Gastrocnemius medialis (tissue), 4 donors: Measurements from ENCODE around the gene SEMA4G. TPM values are rescaled to one million over a fixed set of nuclear protein-coding genes. Genes with fewer than 3 reads are reported as not detected.

Source experiments
- ATAC-seq, 2 donors: fragments of 150-250 bp; one replicate each; pipeline ENCODE4 v1.9.1; 2016
- DNase-seq, 2 donors: peaks; one replicate each; pipeline ENCODE4 v3.0.0-alpha.2; 2019
- H3K27ac ChIP-seq, 4 donors: fragments of 200-600 bp; sonication (generic); 1 replicate in 1 of 4; 2 replicates in 3 of 4; pipeline ENCODE4 v1.5.1; 2016 to 2018; ENCODE audit warnings: mild to moderate bottlenecking in 2 of 4, moderate library complexity in 1 of 4
- H3K27me3 ChIP-seq, 3 donors: fragments of 200-600 bp; sonication (generic) in 2 of 3; 1 replicate in 1 of 3; 2 replicates in 2 of 3; pipeline versions ENCODE4 v1.5.1 to v1.6.0; 2016 to 2019; ENCODE audit warnings: mild to moderate bottlenecking in 1 of 3, moderate library complexity in 1 of 3
- H3K36me3 ChIP-seq, 2 donors: fragments of 200-600 bp; sonication (generic) in 1 of 2; one replicate each; pipeline ENCODE4 v1.5.1; 2017 to 2018
- H3K4me1 ChIP-seq, 2 donors: fragments of 200-600 bp; sonication (generic) in 1 of 2; one replicate each; pipeline ENCODE4 v1.5.1; 2016 to 2017; ENCODE audit warnings: mild to moderate bottlenecking in 2 of 2
- H3K4me3 ChIP-seq, 4 donors: fragments of 200-600 bp; sonication (generic) in 3 of 4; 1 replicate in 1 of 4; 2 replicates in 3 of 4; pipeline ENCODE4 v1.5.1; 2016 to 2019; ENCODE audit warnings: mild to moderate bottlenecking in 2 of 4
- H3K9me3 ChIP-seq, 3 donors: fragments of 200-600 bp; sonication (generic) in 2 of 3; 1 replicate in 1 of 3; 2 replicates in 2 of 3; pipeline ENCODE4 v1.5.1; 2016 to 2019
- CTCF ChIP-seq, 5 experiments: fragments of 450-650 bp in 3 of 5; fragments of 200-600 bp in 2 of 5; sonication (generic) in 2 of 5; IDR thresholded peaks in 4 of 5; conservative IDR thresholded peaks in 1 of 5; 1 replicate in 4 of 5; 2 replicates in 1 of 5; pipeline ENCODE4 v1.5.1; 2016 to 2019; ENCODE audit warnings: antibody characterized with exemption in 5 of 5, mild to moderate bottlenecking in 3 of 5, moderate library complexity in 3 of 5
- POLR2A ChIP-seq, 2 donors: fragments of 450-650 bp; IDR thresholded peaks; one replicate each; pipeline ENCODE4 v1.6.1; 2017; ENCODE audit warnings: antibody characterized with exemption in 2 of 2, mild to moderate bottlenecking in 2 of 2, moderate library complexity in 2 of 2
- in situ Hi-C, 4 donors: fragments of 200-750 bp; cut with MboI; loops; one replicate each; pipeline versions ENCODE4 v1.15.0 to v1.8.0; 2017; ENCODE audit warnings: low sequenced_read_pairs in 4 of 4
- intact Hi-C: fragments of 100-400 bp; cut with DNase I; formaldehyde crosslinking; loops from one replicate; pipeline ENCODE4 v1.15.1; 2023; ENCODE audit warnings: low total_unique reads
- total RNA-seq, 4 donors: library from RNA; depleted of rRNA; stranded (reverse); fragments of >200 nt; gene quantifications; one replicate each; pipeline versions ENCODE4 v1.1.0 to v1.2.3, GENCODE V29; 2016

Gene SEMA4G
- total RNA-seq, 4 donors from 2014 or later, result 0.46 to 1.1 (median 0.52) TPM

- no peak for ATAC-seq
- Histone ChIP-seq H3K36me3 (peaks cover 0 to 38% of the 10 kb centered on the region in 2 donors), H3K4me3 (no peak overlapping the region), H3K4me1 (peaks cover 26 to 29% of the 10 kb centered on the region in 2 donors), H3K9me3 (no peaks in the 10 kb centered on the region), H3K27me3 (no peaks in the 10 kb centered on the region), H3K27ac (no peak overlapping the region)
- peak in 1 of 2 donors; percentile 2 for DNase-seq
- in situ Hi-C loops, result no loop called here
- TF ChIP-seq CTCF (IDR thresholded peaks at IDR 0.05 in 4 of 5, conservative IDR thresholded peaks at IDR 0.05 in 1 of 5), result no peak
- TF ChIP-seq POLR2A (IDR thresholded peaks at IDR 0.05), result no peak
- intact Hi-C loops, result no loop called here
Observed at GRCh38 chr10:100983868-100984671, 14.8 kb downstream of the SEMA4G start.

GRCh38 chr10:100984672-100985177 lies 15.4 kb downstream of the SEMA4G start:
- intact Hi-C loops, result no loop called here

GRCh38 chr10:100985336-100985735 lies 16.0 kb downstream of the SEMA4G start:
- Histone ChIP-seq H3K36me3 (peaks cover 0 to 38% of the 10 kb centered on the region in 2 donors), H3K9me3 (no peaks in the 10 kb centered on the region), H3K27me3 (no peaks in the 10 kb centered on the region), H3K27ac (no peak overlapping the region), H3K4me1 (peaks cover 31 to 37% of the 10 kb centered on the region in 2 donors), H3K4me3 (no peak overlapping the region)
- intact Hi-C loops (no loop called here), in situ Hi-C loops (no loop called here)
- ATAC-seq, result no peak
- no peak for DNase-seq
- TF ChIP-seq CTCF (IDR thresholded peaks at IDR 0.05 in 4 of 5, conservative IDR thresholded peaks at IDR 0.05 in 1 of 5) (no peak), POLR2A (IDR thresholded peaks at IDR 0.05) (no peak)

More at GRCh38 chr10:100984672-100985177, 15.4 kb downstream of the SEMA4G start:
- Histone ChIP-seq H3K4me3 (no peak overlapping the region), H3K27ac (no peak overlapping the region), H3K9me3 (no peaks in the 10 kb centered on the region), H3K36me3 (peaks cover 0 to 41% of the 10 kb centered on the region in 2 donors), H3K27me3 (no peaks in the 10 kb centered on the region), H3K4me1 (peaks cover 29 to 31% of the 10 kb centered on the region in 2 donors)
- TF ChIP-seq CTCF (IDR thresholded peaks at IDR 0.05 in 4 of 5, conservative IDR thresholded peaks at IDR 0.05 in 1 of 5), result no peak
- TF ChIP-seq POLR2A (IDR thresholded peaks at IDR 0.05), result no peak
- ATAC-seq (no peak), DNase-seq (peak in 1 of 2 donors; percentile 8)
- in situ Hi-C loops, result no loop called here

- in situ Hi-C loops, result no loop called here
- no peaks in the 10 kb centered on the region for H3K9me3 ChIP-seq
- no peak for DNase-seq
- TF ChIP-seq CTCF (IDR thresholded peaks at IDR 0.05 in 4 of 5, conservative IDR thresholded peaks at IDR 0.05 in 1 of 5) (no peak), POLR2A (IDR thresholded peaks at IDR 0.05) (no peak)
- peaks cover 32 to 37% of the 10 kb centered on the region in 2 donors for H3K4me1 ChIP-seq
- no peak for ATAC-seq
- peak overlapping the region; percentile 79 to 91 (median 84) for H3K27ac ChIP-seq
- H3K27me3 ChIP-seq, result no peaks in the 10 kb centered on the region
- intact Hi-C loops, result no loop called here
- H3K36me3 ChIP-seq, result peaks cover 0 to 38% of the 10 kb centered on the region in 2 donors
- H3K4me3 ChIP-seq, result peak overlapping the region; percentile 78 to 96 (median 90)
Observed at GRCh38 chr10:100986623-100986951, 17.3 kb downstream of the SEMA4G start.
